ENCODE results near the gene GABRR3.

- TF ChIP-seq, protein P1, sequence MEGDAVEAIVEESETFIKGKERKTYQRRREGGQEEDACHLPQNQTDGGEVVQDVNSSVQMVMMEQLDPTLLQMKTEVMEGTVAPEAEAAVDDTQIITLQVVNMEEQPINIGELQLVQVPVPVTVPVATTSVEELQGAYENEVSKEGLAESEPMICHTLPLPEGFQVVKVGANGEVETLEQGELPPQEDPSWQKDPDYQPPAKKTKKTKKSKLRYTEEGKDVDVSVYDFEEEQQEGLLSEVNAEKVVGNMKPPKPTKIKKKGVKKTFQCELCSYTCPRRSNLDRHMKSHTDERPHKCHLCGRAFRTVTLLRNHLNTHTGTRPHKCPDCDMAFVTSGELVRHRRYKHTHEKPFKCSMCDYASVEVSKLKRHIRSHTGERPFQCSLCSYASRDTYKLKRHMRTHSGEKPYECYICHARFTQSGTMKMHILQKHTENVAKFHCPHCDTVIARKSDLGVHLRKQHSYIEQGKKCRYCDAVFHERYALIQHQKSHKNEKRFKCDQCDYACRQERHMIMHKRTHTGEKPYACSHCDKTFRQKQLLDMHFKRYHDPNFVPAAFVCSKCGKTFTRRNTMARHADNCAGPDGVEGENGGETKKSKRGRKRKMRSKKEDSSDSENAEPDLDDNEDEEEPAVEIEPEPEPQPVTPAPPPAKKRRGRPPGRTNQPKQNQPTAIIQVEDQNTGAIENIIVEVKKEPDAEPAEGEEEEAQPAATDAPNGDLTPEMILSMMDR (IDR thresholded peaks at IDR 0.05): no peak
- TF ChIP-seq POLR2A (IDR thresholded peaks at IDR 0.05) (no peak), POLR2AphosphoS5 (IDR thresholded peaks at IDR 0.05; ENCODE audit: insufficient read depth in 1 of 2, low read depth in 1 of 2) (no peak)
Observed at GRCh38 chr3:97983933-97984491, 51.1 kb downstream of the GABRR3 start.
